ENCODE results near the gene UBE2I.
"Not testable (repeated sequence)": the region's sequence is repeated elsewhere in the genome, so short reads cannot be mapped to it uniquely, and the experiment has no call there.

The UBE2I gene

DNA sequence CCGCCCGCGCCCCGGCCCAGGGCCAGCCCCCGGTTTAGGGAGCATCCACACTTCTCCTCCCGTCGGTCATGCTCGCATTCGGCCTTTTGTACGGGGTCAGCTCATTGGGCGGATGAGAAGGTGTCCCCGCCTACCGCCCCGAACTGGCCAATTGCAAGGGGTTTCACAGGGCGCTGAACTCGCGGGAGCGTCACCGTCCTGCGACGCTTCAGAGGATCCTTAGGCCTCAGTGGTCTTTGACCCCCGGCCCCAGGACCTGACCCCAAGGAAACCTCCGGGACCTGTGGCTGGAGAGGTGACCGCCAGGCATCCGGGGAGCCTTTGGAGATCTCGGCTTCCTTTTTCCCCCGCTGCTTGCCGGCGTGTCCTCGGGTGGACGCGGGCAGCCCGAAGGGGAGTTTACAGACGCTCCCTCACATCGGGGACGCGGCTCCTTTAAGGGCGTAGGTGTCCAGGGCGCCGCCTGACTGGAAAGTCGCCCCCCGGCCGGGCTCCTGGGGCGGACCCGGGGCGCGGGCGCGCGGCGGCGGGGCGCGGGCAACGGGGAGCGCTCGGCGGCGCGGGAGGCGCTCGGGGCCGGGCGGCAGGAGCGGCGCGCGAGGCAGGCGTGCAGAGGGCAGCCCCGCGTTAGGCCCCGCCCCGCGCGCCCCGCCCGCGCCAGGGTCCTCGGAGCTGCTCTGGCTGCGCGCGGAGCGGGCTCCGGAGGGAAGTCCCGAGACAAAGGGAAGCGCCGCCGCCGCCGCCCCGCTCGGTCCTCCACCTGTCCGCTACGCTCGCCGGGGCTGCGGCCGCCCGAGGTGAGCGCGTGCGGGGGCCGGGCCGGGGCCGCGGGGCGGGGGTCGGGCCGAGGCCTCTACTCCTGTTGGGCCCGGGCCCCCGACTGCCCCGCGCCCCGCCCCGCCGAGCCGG lies at the start of gene UBE2I:
Gene UBE2I, plus strand, starts transcription at position 660 of the 909 bp plus-strand sequence. CDS start 4,395 bp downstream, outside the sequence.
- peak; percentile 53 for FAIRE-seq

DNA sequence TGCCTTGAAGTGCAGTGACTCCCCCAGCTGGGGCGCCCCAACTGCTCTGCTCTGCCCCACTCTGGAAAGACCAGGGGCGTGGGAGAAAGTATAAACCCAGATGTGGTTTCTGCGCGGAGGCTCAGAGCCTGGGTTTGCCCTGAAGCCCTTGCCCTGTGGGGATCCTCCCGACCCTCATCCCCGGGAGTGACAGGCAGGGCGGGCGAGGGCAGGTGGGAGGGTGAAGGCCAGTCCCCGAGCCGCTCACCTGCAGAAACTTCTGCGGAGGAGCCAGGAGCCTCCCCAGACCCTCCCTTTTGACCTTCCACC lies 49.7 kb upstream of the UBE2I start:
- no peak for FAIRE-seq

DNA sequence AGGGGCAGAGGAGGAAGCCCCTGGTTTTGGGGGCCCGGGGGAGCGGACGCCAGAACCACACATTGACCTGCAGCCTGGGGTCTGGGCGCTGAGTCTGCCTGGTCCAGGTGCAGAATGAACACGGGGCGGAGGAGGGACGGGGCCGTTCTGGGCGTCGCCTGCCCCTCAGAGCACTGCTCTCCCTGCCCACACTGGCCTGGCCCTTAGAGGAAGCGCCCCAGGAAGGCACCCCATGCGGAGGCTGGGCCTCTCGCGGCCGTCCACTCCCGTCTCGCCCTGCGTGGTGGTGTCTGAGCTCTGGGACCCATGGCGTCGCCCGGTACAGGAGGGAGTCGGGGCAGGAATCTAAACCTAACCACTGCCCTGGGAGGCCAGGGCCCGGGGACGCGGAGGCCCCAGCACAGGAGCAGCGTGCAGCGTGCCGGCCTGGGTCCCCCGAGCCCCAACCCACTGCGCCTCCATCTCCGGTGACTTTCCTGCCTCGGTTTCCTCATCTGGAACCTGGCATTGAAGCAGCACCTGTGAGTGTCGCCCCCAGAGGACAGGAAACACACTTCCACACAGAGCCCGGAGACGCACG lies 49.2 kb upstream of the UBE2I start:
- no peak for FAIRE-seq

DNA sequence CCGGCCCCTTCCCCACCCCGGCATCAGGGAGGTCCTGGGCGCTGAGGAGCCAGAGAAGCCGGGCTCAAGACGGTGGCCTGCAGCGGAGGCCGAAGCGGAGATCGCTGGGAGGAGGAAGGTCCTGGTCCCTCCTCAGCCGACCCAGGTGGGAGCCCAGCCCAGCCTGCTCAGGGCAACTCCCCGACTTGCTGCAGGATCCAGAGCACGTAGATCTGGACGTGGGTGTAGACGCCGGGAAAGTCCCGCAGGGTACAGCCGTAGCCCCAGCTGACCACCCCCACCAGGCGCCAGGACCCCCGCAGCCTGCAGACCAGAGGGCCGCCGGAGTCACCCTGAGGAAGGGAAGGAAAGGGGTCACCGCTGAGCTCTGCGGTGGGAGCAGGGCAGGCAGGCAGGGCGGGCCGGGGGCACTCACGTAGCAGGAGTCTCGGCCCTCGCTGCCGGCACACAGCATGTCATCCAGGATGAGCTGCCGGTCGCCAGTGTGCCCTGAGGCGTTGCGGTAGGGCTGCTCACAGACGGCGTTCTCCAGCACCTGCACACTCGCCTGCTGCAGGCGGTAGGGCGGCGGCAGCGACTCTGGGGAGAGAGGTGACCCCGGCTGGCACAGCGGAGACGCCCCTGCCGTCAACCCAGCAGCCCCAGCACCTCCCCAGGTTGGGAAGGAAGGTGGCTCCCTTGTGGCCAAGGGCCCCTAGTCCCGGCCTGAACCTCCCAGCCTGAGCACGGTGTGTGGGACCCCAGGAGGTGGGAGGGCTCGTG lies 48.1 kb upstream of the UBE2I start:
- FAIRE-seq: no peak

DNA sequence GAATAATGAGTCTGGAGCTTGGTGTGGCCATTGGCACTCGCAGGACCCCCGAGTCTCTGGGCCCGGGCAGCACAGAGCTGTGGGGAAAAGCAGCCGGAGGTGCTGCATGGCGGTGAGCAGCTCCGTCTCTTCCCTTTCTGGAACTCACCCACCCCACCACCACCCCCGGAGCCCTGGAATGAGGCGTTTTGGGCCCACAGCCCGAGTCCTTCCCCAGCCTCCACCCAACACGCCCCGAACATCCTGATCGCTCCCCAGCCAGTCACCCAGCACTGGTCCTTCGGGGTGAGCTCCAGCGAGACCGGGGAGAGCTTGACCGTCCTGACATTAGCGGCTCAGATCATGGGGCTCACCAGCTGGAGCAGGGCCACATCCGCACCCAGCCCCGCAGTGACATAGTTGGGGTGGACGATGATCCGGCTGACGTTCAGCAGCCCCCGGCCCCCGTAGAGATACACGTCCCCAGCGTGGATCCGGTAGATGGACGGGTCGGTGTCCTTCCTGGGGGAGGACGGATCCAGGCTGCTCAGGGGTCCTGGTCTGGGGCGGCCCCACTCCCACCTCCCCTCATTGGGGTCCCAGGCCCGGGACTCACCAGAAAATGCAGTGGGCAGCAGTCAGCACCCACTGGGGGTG lies 47.1 kb upstream of the UBE2I start:
- no peak for FAIRE-seq

DNA sequence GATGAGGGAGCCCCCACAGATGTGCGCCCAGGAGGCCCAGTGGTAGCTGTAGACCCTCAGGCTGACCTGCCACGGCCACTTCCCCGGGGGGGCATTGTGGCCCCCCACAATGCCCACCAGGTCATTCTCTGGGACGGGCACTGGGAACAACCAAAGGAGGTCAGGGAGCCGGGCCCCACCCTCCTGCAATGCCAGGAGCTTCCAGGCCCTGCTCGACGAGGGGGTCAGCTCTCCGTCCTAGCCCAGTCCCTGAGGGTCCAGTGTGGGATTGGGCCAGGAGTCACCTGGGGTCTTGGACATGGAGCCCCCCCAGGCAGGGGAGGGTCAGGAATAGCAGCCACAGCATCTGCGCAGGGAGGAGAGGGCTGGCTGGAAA lies 46.6 kb upstream of the UBE2I start:
- FAIRE-seq: no peak

DNA sequence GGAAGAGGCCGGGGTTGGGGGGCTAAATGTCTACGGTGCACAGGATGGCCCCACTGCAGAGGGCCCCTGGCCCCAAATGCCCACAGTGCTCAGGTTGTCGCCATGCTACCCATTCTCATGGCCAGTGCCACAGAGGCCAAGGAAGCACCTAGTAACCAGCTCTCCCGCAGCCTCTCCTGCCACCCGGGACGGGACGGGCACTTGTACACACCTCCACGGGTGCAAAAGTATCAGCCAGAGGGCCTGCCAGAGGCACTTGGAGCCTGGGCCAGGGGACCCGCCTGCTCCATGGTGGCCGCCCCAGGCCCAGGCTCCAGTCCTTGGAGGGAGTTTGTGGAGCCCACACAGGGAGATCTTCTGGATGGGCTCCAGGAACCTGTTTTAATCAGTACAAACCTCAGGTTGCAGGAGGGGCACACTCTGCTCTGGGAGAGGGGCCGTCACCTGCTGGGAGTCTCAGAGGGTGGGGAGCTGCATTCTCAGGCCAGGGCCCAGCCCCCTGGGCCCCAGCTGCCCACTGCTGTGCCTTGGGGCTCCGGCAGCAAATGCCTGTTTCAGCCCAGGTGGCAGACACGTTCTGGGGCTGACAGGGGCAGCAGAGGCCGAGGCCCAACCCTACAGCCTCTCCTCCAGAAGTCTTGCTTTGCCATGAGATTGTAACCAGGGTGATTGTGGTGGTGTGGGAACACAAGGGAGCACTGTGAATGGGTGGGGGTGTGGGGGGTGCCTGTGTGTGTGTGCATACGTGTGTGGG lies 45.7 kb upstream of the UBE2I start:
- no peak for FAIRE-seq

DNA sequence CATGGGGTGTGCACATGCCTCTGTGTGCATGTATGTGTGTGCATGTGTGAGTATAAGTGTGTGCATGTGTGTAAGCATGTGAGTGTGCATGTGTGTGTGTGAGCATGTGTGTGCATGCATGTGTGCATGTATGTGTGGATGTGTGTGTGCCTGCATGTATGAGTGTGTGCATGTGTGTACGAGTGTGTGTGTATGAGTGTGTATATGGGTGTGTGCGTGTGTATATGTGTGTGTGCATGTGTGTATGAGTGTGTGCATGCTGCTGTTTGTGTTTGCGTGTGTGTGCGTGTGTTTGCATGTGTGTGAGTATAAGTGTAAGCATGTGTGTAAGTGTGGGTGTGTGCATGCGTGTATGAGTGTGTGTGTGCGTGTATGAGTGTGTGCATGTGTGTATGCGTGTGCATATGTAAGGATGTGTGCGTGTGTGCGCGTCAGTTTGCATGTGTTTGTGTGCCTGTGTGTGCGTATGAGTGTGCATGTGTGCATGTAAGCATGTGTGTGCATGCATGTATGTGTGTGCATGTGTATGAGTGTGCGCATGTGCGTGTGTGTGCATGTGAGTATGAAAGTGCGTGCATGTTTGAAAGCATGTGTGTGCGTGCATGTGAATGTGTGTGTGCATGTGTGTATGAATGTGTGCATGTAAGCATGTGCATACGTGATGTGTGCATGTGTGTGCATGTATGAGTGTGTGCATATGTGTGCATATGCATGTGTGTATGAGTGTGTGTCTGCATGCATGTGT lies 44.9 kb upstream of the UBE2I start:
- no peak for FAIRE-seq

DNA sequence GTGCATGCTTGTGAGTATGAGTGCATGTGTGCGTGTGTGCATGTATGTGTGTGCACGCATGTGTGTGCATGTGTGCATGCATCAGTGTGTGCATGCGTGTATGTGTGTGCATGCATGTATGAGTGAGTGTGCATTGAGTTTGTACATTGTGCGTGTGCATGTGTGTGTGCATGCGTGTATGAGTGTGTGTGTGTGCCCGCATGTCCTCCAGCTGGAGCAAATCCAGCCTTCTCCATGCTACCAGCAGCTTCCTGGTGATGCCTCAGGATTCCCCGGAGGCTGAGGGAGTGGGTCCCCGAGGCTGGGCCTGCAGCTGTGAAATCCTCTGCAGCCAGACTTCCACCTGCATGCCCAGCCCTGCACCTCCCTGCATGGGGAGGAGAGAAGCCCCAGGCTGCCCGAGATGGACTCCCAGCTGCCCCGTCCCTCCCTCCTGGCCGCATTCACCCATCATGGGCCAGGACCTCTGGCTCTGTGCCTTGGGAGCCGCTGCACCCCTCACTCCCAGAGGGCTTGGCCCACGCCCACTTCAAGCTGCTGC lies 44.3 kb upstream of the UBE2I start:
- no peak for FAIRE-seq

DNA sequence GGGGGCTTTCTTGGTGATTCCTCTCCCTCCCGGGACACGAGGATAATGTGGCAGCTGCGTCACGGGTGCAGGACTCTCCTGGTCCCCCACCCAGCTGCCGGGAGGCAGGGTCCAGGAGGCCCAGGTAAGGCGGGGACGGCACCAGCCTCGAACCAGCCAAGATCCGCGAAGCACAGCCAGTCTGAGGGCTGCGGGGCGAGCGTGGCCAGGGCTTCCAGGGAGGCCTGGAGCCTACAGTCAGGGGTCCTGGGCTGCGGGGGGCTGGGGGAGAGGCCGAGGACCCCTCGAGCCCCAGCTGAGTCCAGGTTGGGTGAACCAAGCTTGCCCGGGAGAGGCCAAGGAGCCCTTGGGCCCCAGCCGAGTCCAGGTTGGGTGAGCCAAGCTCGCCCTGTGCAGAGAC lies 43.6 kb upstream of the UBE2I start:
- FAIRE-seq: no peak

DNA sequence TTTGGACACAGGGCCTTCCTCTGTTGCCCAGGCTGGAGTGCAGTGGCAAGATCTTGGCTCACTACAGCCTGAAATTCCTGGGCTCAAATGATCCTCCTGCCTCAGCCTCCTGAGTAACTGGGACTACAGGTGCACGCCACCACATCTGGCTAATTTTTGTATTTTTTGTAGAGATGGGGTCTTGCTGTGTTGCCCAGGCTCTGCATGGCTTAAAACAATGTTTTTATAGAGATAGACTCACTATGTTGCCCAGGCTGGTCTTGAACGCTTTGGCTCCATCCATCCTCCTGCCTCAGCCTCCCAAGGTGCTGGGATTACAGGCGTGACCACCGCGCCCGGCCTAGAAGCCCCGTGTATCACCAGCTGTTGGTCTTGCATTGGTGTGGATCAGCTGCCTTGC lies 40.0 kb upstream of the UBE2I start:
- FAIRE-seq: not testable (repeated sequence)

DNA sequence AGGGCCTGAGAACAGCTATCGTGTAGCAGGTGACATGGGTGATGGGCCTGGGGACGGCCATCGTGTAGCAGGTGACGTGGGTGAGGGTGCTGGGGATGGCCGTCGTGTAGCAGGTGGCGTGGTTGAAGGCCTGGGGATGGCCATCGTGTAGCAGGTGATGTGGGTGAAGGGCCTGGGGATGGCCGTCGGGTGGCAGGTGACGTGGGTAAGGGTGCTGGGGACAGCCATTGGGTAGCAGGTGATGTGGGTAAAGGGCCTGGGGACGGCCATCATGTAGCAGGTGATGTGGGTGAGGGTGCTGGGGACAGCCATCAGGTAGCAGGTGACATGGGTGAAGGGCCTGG lies 38.1 kb upstream of the UBE2I start:
- no peak for FAIRE-seq

DNA sequence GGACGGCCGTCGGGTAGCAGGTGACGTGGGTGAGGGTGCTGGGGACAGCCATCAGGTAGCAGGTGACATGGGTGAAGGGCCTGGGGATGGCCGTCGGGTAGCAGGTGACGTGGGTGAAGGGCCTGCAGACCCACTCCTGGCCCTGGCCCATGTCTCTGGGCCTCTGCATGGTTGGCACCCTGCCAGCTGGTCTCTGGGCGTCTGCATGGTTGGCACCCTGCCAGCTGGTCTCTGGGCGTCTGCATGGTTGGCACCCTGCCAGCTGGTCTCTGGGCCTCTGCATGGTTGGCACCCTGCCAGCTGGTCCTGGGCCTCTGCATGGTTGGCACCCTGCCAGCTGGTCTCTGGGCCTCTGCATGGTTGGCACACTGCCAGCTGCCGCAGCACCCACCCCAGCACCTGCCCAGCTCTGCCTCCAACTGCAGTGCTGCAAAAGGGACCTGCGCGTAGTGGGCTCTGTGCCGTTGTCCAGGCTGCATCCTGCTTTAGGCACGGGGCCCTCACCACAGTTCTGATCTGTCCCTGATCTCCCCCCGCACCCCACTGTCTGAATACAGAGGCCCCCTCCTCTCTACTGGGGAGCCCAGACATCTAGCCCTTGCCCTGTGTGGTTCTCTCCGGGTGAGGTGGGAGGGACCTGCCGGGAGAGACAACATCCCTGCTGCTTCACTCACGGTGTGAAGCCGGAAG lies 37.6 kb upstream of the UBE2I start:
- FAIRE-seq: not testable (repeated sequence)

DNA sequence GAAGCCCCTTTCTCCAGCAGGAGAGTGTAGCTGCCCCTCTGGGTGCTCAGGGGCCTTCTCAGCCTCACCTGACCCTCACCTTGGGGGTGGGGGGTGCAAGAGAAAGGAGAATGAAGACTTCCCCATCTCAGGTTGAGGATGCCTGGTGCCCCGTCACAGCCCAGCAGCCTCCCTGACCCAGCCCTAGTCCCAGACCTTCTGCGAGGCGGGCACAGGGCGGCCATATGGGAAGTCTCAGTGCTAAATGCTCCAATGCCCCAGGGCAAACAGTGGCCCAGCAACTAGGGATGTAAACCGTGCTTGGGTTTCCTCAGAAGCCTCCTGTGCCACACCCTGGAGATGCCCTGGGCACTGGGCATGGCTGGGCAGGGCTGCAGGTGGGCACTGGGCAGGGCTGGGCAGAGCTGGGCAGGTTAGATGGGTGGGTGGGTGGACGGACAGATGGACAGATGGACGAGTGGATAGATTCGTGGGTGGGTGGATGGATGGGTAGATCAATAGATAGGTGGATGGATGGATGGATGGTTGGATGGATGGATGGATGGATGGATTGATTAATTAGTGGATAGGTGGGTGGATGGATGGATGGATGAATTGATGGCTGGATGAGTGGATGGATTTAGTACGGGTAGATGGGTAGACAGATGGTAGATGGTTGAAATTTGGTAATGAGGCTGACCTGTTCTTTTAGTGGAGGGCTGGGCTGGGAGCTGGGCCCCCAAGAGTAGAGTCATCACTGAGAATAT lies 36.8 kb upstream of the UBE2I start:
- FAIRE-seq: no peak

DNA sequence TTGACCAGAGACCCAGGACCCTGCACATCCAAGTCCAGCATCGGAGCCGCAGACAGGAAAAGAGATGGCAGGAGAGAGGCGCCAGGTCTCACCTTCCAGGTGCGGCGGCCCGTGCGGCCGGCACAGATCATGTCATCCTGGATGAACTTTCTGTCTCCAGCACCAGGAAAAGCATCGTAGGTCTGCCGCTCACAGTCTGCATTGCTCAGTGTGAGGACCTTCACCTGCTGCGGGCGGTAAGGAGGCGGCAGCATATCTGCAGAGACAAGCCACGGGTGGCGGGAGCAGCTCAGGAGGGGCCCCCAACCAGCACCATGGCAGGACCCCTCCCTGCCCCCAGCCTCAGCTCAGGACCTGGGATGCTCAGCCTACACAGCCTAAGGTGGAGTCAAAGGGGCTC lies 35.6 kb upstream of the UBE2I start:
- no peak for FAIRE-seq

DNA sequence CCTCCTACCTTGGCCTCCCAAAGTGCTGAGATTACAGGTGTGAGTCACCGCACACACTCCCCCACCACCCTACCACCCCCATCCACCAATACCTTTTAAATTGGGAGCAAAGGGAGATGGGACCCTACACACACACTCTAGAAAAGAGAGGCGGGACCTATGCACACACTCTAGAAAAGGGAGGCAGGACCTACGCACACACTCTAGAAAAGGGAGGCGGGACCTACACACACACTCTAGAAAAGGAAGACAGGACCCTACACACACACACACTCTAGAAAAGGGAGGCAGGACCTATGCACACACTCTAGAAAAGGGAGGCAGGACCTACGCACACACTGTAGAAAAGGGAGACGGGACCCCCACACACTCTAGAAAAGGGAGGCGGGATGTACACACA lies 34.7 kb upstream of the UBE2I start:
- FAIRE-seq: no peak

DNA sequence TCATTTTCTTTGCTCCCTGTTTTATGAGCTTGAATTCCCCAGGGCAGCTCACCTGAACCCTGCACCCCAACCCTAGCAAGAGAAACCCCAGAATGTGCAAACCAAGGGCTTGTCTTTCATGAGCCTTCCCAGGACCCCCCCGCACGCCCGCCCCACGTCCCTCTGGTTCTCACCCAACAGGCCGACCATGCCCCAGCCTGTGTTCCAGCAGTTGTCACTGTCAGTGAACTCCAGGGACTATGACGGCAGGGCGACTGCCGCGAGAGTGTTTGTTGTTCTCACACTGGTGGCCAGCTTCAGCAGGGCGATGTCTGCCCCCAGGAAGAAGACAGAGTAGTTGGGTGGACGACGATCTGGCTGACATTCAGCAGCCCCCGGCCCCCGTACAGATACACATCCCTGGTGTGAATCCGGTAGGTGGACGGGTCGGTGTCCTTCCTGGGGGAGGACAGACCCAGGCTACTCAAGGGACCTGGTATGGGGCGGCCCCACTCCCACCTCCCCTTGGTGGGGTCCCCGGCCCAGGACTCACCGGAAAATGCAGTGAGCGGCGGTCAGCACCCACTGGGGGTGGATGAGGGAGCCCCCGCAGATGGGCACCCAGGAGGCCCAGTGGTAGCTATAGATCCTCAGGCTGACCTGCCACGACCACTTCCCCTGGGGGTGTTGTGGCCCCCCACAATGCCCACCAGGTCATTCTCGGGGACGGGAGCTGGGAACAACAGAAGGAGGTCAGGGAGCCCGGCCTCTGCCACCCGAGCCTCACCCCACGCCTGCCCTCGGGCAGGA lies 33.5 kb upstream of the UBE2I start:
- FAIRE-seq: no peak

DNA sequence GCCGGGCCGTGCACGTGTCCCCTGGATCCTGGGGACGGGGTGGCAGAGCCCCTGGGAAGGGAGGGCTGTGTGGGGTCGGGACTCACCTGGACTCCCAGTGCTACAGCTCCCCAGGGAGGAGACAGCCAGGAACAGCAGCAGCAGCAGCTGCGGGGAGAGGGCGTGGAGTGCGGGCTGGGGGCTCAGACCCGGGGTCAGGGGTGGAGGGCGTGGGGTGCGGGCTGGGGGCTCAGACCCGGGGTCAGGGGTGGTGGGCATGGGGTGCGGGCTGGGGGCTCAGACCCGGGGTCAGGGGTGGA lies 32.9 kb upstream of the UBE2I start:
- no peak for FAIRE-seq

DNA sequence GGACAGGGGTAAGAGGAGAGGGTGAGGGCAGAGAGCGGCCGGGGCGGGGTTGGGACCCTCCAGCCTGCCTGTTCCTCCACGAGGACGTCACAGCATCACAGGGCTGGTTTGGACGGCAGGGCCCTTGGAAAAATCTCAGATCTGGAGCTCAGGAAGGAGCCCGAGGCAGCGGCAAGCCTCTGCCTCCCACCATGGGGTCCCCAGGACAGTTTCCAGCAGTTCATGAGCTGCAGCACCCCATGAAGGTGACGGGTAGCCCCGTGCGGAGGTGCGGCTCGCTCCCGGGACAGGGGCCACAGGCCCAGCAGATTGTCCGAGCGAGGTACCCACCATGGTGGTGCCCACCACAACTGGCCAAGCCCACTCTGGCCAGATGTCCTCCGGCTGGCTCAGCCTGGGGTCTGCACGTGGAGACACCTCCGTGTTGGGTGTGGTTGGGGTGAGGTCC lies 32.3 kb upstream of the UBE2I start:
- FAIRE-seq: no peak
